ENCODE data around the gene EHD1. TPM values are rescaled to one million over a fixed set of nuclear protein-coding genes. Genes with fewer than 3 reads are reported as not detected.

The EHD1 gene
- total RNA-seq, 3 donors from 2014 or later = 26.9 to 45.4 (median 31.2) TPM

DNA sequence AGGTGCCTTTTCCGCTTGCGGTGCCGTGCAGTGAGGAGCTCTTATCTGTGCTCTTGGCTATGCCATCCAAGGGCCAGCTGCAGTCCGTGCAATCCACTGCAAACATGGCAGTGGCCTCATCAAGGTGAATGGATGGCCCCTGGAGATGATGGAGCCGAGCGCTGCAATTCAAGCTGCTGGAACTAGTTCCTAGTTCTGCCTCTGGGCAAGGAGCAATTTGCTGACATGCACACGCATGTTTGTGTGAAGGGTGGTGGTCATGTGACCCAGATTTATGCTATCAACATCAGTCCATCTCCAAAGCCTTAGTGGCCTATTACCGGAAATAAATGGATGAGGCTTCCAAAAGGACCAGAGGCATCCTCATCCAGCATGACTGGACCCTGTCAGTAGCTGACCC is 3.1 kb upstream of the EHD1 start:
- no peaks in the 10 kb centered on the region for H3K27me3 ChIP-seq
- peaks cover 10 to 11% of the 10 kb centered on the region in 2 donors for H3K4me1 ChIP-seq
- TF ChIP-seq POLR2AphosphoS5 (IDR thresholded peaks at IDR 0.05) = no peak
- no peak for TF ChIP-seq POLR2A (IDR thresholded peaks at IDR 0.05)
- no peaks in the 10 kb centered on the region for H3K36me3 ChIP-seq
- intact Hi-C loops (cut with DNase I; ENCODE audit: low total_unique reads) = no loop called here
- no peaks in the 10 kb centered on the region for H3K9me3 ChIP-seq
- no peak overlapping the region for H3K4me3 ChIP-seq
- H3K27ac ChIP-seq = no peak overlapping the region
- no peak for DNase-seq (ENCODE audit: low spot score in 2 of 2)

DNA sequence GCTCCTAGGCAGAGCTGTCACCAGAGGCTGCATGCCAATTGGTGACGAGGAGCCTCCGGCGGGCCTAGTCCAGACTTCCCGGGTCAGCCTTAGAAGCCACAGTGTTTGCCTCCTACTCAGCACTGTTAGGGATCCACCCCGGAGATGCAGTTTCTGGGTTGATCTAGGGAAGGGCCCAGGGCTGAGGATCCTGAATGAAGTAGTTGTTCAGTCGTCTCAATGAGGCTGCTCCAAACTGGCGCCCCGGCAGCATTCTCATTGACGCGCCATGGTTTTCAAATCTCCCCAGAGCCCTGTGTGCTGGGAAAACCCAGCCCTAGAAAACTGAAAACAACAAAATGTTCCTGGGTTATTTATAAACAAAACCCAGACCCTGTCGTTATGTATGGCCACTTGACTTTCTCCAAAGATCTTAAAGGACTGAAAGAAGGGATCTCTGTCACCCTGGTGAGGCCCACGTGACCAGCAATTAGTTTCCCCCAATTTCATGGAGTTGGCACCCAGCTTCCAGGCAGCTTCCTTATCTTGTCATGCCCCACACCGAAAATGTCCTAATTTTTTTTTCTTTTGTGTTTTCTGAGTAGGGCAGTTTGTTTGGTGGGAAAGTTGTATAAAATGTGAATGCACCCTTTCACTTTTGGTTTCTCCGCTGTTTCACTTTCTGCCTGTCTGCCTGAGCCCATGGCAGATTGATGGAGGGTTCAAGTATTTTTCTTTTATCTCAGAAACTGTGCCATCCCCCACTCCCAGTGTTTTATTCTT is 2.0 kb upstream of the EHD1 start:
- peak overlapping the region; percentile 96 to 99 for H3K27ac ChIP-seq
- TF ChIP-seq POLR2A (IDR thresholded peaks at IDR 0.05) (no peak), POLR2AphosphoS5 (IDR thresholded peaks at IDR 0.05) (no peak)
- TF ChIP-seq, protein P1, sequence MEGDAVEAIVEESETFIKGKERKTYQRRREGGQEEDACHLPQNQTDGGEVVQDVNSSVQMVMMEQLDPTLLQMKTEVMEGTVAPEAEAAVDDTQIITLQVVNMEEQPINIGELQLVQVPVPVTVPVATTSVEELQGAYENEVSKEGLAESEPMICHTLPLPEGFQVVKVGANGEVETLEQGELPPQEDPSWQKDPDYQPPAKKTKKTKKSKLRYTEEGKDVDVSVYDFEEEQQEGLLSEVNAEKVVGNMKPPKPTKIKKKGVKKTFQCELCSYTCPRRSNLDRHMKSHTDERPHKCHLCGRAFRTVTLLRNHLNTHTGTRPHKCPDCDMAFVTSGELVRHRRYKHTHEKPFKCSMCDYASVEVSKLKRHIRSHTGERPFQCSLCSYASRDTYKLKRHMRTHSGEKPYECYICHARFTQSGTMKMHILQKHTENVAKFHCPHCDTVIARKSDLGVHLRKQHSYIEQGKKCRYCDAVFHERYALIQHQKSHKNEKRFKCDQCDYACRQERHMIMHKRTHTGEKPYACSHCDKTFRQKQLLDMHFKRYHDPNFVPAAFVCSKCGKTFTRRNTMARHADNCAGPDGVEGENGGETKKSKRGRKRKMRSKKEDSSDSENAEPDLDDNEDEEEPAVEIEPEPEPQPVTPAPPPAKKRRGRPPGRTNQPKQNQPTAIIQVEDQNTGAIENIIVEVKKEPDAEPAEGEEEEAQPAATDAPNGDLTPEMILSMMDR (IDR thresholded peaks at IDR 0.05) = no peak
- no peaks in the 10 kb centered on the region for H3K27me3 ChIP-seq
- H3K36me3 ChIP-seq = no peaks in the 10 kb centered on the region
- intact Hi-C loops (cut with DNase I; ENCODE audit: low total_unique reads) = no loop called here
- H3K4me3 ChIP-seq = no peak overlapping the region
- no peak for DNase-seq (ENCODE audit: low spot score in 2 of 2)
- peaks cover 17 to 19% of the 10 kb centered on the region in 2 donors for H3K4me1 ChIP-seq
- H3K9me3 ChIP-seq = no peaks in the 10 kb centered on the region

DNA sequence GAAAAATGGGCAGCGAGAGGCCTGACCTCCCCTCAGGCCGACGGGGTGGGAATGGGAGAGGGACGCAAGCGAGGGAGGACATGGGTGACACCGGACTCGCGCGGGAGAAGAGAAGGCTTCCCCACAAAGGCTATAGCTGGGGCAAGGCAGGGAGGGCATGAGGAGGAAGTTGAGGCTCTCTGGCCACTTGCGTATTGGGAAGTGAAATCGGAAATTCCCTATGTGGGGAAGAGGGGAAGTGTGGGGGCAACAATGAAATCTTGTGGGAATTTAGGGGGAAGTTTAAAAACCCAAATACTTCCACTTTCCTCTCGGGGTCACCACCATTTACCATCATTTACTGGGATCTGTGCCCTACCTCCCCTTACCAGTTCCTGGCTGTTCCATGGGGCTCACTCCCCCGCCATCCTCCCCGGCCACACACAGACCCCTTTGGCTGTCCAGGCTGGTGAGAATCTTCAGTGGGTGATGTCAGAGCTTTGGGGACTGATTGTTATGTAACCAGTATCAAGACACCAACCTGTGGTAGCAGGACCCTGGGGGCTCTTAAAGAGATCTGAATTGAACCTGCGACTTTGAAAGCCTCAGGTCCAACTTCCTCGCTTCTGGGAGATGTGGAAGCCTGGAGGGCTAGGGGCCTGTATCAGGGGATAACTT is 951 bp upstream of the EHD1 start:
- Histone ChIP-seq H3K9me3 (no peaks in the 10 kb centered on the region), H3K4me1 (peaks cover 19% of the 10 kb centered on the region in 2 donors), H3K27me3 (no peaks in the 10 kb centered on the region), H3K4me3 (peak overlapping the region; percentile 61 to 93 (median 79)), H3K27ac (peak overlapping the region; percentile 96 to 99), H3K36me3 (no peaks in the 10 kb centered on the region)
- intact Hi-C loops (cut with DNase I; ENCODE audit: low total_unique reads) = no loop called here
- TF ChIP-seq, protein P1 (IDR thresholded peaks at IDR 0.05) = no peak
- TF ChIP-seq POLR2A (IDR thresholded peaks at IDR 0.05) = no peak
- TF ChIP-seq POLR2AphosphoS5 (IDR thresholded peaks at IDR 0.05) = no peak
- no peak for DNase-seq (ENCODE audit: low spot score in 2 of 2)

DNA sequence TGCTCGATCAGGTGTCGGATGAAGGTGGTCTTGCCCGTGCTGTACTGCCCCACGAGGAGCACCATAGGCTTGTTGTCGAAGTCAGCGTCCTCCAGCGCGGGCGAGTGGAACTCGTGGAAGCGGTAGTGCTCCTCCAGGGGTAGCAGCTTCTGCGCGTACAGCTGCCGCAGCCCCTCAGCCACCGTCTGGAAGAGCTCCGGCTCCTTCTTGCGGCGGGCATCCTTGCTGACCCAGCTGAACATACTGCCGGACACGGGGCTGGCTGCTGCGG is 263 bp downstream of the EHD1 start:
- Histone ChIP-seq H3K27ac (peak overlapping the region; percentile 96 to 99), H3K9me3 (no peaks in the 10 kb centered on the region), H3K4me3 (peak overlapping the region; percentile 61 to 93 (median 79)), H3K4me1 (peaks cover 19% of the 10 kb centered on the region in 2 donors), H3K27me3 (no peaks in the 10 kb centered on the region), H3K36me3 (no peaks in the 10 kb centered on the region)
- DNase-seq (ENCODE audit: low spot score in 2 of 2) = no peak
- TF ChIP-seq POLR2A (IDR thresholded peaks at IDR 0.05) = no peak
- no peak for TF ChIP-seq POLR2AphosphoS5 (IDR thresholded peaks at IDR 0.05)
- TF ChIP-seq, protein P1 (IDR thresholded peaks at IDR 0.05) = no peak
- intact Hi-C loops (cut with DNase I; ENCODE audit: low total_unique reads) = no loop called here

DNA sequence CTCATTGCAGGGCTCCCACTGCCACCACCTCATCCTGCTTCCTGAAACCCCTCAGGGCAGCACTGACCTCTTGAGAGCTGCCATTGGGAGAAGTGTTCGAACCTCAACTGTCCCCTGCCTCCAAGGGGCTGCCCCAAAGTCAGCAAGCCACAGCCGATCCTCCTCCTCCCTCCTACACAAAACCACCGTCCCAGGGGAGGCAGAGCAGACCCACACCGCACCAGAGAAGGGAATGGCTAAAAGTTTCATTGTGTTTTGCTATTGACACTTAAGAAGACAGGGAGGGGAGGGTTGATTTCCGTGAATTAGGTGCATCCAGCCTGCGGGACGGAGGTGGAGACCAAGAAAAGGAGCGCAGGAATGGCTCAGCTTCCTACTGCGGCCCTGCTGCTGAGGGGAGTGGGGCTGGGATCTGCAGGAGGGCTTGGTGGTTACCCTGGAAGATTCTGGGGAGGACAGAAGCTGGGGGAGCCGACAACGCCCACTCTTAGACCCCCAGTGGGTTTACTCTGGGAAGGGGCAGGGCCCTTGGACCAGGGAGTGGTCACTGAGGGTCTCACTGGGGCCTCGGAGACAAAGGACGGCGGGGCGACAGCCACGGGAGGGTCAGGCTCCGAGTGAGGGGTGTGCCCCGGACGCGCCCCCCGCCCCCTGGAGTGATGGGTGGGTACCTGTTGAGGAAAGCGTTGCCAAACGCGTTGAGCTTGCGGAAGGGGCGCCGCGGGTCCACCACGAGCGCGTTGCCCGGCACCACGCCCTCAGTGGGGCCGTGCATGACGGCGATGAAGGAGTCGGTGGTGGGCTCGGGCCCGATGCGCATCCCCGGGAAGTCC is 815 bp downstream of the EHD1 start:
- Histone ChIP-seq H3K27ac (peak overlapping the region; percentile 96 to 99), H3K27me3 (no peaks in the 10 kb centered on the region), H3K4me1 (peaks cover 19% of the 10 kb centered on the region in 2 donors), H3K9me3 (no peaks in the 10 kb centered on the region), H3K36me3 (no peaks in the 10 kb centered on the region), H3K4me3 (peak overlapping the region; percentile 61 to 93 (median 79))
- DNase-seq (ENCODE audit: low spot score in 2 of 2) = no peak
- intact Hi-C loops (cut with DNase I; ENCODE audit: low total_unique reads) = loop anchor here (1.0 kb wide), 1 partner anchor 33 kb away; the partner anchor contains the start of gene CDC42BPG
- TF ChIP-seq POLR2A (IDR thresholded peaks at IDR 0.05) (no peak), POLR2AphosphoS5 (IDR thresholded peaks at IDR 0.05) (no peak)
- TF ChIP-seq, protein P1 (IDR thresholded peaks at IDR 0.05) = no peak

Data from breast epithelium (tissue), 4 donors.